ENCODE results near the gene FGF3.

The FGF3 gene

DNA sequence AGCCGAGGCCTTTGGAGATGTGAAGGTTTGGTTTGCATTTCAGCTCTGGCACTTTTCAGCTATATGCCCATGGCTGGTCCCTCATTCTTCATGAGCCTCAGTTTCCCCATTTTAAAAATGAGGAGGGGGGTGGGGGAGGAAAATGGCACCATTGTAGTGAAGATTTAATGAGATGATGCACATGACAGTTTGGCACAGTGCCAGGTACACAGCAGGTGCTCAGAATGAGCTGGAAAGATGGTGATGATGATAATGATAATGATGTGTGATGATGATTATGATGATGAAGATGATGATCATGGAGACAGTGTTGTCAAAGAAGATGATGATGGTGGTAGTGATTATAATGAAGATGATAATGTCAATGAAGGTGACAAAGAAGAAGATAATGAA, 24.3 kb upstream of the FGF3 start:
- no peak for DNase-seq

DNA sequence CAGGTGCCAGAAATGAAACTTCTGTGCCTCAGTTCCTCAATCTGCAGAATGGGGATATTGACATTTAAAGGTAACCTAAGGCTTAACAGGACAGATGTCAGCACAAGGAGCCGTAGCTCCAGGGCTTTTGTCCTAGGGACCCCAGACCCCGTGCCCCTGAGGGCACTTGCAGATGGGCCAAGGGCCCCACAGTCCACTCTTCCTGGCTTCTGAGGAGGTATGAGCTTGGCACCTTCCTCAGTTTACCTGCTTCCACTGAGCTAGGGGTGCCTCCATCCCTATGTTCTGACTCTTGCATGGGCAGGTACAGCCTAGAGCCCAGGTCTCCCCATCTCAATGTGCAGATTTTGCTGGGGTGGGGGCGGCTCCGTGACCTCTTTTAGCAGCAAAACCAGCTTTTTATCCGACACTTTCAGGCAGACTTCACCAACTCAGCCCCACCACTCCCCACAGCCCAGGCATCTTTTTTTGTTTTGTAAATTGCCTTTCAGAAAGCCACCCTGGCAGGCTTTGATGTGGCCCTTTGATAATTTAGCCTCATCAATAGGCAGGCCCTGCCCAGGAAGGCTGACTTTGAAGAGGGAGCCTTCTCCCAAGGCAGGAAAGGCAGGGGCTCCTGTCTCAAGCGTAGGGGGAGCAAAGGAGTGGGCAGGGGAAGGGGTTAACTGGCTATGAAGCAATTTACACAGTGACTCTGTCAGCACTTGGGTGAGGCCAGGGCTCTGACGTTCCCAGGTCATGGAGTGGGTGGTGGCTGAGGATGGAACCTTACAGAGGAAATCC, 23.7 kb upstream of the FGF3 start:
- DNase-seq, result no peak

DNA sequence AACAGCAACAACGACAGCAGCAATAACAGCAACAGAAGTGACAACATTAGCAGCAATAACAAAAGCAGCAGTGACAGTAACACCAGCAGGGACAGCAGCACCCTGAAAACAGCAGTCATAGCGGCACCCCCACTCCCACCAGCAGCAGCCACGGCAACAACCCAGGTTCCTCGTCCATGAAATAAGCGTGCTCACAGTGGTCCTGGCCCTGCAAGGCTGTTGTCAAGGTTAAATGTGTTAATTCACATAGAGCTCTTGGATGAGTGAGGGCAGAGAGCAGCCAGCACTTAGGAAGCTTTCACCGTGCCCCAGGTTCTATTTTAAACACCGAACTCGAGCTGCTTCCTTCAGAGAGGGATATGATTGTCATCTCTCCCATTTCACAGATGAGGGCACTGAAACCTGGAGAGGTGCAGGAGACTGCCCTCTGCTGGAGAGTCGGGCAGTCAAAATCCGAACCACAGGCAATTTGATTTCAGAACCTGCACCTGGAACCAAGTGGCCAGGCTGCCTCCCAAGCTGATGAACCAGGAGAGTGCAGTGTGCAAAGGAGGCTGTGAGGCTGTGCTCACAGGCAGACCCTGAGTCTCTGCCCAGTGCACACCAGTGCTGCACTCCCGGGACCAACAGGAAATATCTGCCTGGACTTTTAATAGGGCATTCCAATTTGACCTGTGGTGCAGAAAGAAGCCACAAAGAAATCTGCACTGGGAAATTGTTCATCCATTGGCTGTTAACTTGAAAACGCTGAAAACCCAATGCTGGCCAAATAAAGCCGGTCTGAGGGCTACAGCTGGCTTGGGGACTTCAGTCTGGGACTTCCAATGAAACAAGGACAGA, 22.9 kb upstream of the FGF3 start:
- DNase-seq, result peak; percentile 14

DNA sequence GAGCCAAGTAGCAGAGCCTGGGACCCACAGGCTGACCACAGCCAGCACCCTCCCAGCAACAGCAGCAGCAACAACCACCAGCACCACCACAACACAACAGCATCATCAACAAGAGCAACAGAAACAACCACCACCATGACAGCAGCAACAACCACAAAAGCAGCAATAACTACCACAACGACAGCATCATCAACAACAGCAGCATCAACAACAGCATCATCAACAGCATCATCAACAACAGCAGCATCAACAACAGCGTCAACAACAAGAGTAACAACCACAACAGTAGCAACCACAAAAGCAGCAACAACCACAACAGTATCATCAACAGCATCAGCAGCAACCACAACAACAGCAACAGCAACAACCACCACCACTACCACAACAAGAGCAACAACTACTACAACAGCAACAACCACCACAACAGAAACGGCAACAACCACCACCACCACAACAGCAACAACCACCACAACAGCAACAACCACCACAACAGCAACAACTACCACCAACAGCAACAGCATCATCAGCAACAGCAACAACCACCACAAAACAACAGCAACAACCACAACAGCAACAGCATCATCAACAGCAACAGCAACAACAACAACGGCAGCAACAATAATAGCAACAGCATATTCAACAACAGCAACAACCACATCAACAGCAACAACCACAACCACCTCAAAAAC, 22.1 kb upstream of the FGF3 start:
- no peak for DNase-seq

DNA sequence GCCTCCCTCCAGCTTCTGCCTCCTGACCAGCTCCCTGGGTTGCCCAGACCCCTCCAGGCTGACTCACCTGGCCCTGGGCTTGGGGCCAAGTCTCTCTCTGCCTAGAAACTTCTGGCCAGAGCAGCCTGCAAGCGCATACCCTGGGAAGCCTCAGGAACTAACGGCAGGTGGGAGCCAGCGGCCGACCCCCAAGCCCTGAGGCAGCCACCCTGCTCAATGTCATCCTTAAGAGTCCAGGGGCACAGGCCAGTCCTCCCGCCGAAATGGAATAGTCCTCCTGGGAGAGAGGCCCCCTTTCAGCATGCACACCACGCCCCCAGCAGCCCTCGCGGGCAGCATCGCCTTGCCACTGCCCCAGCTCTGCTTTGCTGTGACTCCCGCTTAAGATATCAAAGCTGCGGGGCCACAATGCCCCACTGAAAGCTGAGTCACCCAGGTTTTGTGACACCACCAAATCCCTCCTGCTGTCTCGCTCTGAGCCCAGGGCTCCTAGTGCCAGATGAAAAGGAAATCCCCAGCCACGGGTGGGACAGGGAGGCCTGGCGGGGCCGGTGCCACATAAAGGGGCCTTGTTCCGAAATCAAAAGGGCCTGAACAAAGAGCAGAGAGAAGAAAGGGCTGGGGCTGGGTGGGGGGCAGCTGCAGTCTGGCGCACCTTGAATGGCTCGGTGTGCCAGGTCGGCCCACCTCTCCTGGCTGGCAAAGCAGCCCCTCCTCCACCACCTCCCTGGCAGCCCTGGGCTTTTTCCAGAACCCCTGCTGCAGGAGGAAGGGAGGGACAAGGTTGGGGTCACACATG, 21.4 kb upstream of the FGF3 start:
- DNase-seq, result no peak

DNA sequence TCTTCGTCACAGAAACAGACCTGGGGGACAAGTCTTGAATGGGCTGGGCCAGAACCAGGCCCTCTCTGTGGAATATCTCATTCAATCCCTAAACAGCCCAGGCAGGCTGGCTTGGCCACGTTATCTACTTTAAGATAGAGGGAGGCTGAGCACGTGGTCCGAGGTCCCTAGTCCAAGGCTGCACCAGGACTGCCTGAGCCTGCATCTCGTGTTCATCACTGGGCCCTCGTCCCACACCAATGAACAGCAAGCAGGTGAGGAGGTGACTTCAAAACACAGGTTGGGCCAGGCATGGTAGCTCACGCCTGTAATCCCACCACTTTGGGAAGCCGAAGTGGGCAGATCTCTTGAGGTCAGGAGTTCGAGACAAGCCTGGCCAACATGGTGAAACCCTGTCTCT, 20.3 kb upstream of the FGF3 start:
- DNase-seq, result no peak

DNA sequence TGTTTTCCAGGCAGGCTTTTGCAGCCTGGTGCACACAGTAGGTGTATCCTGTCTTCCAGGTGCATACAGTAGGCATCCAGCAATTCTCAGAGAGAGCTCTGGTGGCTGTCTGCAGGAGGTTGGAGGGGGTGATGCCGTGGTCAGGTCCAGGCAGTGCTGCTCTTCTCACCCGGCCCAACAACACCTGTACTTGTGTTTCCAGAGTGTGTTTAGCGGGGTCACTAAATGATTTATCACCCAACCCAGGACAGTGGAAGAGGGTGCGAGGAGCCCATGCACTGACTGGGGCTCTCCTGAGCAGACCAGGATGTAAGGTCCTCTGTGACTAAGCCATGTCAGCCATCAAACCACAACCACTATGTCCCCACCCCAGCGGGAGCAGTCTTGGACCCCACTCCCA, 18.6 kb upstream of the FGF3 start:
- DNase-seq, result no peak

DNA sequence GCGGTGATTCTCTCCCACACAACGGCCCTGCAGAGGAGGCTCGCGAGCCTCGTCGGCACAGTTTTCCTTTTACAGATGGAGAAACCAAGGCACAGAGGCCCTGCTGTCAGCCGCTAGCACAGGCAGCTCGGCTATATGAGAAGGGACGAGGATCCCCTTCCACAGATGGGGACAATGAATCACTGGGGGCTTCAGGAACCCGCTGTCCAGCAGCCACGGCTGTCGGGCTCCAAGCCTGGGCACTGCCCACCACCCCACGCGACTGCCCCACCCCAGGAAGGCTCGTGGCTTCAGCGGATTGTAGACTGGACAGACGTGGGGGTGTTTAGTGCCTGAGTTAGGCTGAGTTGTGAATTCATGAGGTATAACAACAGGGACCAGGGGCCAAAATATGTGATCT, 17.2 kb upstream of the FGF3 start:
- DNase-seq, result no peak

DNA sequence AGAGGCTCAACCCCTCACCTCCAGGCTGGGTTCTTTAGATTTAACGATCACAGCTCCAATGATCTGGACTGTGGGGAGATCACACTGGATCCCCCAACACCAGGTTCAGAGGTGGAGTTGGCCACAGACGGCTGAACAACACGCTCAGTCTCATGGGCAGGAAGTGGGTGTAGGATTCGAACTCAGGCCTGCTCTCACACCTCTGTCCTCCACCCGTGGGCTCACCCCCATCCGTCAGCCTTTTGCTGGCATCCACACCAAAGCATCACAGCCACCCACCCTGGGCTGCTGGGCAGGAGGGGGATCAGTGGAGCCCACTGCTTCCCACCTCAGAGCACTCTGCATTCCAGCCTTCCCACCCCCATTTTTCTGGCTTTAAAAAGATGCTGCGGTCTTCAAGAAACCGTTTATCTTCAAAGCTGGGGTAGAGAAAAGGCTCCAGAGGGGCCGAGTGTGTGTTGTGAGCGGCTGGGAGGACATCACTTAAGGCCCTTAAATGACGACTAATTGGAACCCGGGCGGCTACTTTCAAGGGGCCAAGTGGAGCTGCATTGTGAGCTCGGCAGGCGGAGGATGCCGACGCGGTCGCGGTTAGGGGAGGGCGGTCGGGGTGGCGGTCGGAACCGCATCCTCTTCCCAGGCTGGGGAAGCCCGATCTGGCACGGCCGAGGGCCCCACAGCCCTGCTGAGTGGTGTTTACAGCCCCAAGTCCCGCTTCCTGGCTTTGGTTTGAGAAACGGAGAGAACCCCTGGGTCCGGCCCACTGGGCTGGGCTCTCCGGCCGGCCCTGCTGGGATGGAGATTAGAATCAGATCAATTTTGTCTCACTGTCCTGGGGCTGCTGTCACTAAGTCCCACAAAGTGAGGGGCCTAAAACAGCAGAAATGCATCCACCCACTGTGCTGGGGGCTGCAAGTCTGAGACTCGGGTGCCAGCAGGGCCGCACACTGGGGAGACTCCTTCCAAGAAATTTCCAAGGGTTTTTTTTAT, 15.9 kb upstream of the FGF3 start:
- no peak for DNase-seq

DNA sequence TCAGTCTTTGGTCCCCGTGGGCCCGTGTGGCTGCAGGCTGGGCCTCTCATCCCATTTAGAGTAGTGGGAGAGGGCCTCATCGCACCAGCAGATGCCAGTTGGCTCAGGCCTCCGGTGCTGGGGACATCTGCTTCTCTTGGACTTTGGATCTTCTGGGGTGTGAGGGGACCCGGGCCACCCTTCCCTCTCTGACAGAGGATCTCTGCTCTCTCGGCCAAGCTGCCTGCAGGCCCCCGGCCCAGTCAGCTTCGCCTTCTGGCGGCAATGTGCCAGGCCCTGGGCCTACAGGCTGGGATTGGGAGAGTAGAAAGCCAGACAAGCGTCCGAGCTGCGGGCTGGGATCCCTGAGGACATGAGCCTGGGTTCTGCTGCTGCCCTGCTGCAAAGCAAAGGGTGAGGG, 15.0 kb upstream of the FGF3 start:
- no peak for DNase-seq

DNA sequence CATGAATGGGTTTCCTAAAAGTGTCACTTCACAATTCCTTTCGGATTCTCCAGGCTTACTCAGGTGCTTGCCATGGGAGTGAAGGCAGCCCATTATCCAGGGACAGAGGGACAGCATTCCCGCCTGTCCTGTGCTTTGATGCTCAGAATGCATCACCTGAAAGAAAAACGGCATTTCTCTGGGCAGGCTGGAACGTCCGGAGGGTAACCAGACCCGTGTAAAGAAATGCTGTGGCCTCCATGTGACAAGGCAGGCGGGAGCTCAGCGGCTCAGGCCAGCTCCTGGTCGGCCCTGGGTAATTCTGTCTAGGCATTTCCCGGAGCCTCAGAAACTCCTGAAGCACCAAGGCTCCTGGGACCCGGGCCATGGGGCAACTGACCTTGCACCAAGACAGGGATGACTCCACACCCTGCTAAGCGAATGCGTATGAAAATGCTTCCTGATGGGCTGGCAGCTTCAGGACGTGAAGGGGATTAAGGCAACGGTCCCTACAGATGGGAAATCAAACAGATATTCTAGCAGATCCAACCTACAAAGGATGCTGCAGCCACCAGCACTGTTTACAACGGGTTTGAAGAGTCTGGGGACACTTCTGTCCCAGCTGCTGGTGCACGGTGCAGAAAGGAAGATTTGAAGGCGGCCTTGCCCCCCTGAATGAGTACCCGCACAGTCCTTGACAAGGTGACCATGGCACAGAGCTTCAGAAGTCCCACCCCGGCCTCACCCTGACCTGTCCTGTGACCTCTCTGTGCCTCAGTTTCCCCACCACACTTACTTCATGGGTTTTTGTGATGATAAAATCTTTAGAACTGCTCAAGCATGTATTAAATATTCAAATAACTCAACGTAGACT, 13.6 kb upstream of the FGF3 start:
- DNase-seq, result no peak

DNA sequence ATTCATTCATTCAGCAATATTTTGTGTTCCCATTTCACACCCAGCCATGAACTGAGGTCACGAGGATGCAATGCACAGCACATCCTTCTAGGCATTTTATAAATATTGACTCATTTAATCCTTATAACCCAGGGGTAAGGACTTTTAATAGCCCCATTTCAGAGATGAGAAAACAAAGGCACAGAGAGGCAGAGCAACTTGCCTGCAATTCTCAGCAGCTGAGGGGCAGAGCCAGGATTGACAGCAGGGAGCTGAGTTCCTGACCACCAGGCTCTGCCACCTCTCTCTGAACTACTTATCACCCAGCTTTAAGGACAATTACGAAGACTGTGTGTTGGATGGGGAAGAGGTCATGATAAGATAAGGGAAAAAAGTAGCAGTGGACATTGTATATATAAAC, 12.8 kb upstream of the FGF3 start:
- no peak for DNase-seq

DNA sequence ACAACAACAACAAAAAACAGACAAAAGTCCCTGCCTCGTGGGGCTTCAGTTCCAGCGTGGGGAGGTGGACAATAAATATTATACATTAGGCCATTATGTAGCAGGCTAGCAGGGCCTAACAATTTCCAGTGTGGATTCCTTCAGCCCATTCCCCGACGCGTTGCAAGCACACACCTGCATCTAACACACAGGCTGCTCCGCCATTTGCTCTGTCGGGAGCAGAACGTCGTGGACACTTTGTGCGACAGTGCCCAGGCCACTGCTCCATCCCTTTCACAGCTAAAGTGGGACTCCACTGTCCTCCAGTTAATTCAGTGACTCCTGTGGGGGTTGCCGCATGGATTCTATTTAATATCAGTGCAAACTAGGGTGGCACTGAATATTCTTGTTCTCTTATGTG, 10.9 kb upstream of the FGF3 start:
- DNase-seq, result no peak

DNA sequence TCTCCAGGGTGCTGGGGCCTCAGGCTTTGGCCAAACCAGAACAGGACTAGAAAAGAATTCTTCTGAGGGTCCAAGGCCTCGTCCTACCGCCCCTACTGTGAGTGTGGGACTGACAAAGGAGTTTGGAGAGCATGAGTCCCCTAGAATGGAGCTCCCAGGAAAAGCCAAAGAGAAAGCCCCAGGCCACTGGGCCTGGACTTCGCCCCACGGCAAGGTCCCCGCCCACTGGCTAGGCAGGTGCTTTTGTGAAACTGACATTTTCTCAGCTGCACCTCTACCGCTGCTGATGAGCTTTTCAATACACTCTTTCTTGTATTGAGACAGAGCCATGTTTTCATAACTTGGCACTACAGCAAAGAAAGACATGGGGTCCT, 9.7 kb upstream of the FGF3 start:
- DNase-seq, result no peak

DNA sequence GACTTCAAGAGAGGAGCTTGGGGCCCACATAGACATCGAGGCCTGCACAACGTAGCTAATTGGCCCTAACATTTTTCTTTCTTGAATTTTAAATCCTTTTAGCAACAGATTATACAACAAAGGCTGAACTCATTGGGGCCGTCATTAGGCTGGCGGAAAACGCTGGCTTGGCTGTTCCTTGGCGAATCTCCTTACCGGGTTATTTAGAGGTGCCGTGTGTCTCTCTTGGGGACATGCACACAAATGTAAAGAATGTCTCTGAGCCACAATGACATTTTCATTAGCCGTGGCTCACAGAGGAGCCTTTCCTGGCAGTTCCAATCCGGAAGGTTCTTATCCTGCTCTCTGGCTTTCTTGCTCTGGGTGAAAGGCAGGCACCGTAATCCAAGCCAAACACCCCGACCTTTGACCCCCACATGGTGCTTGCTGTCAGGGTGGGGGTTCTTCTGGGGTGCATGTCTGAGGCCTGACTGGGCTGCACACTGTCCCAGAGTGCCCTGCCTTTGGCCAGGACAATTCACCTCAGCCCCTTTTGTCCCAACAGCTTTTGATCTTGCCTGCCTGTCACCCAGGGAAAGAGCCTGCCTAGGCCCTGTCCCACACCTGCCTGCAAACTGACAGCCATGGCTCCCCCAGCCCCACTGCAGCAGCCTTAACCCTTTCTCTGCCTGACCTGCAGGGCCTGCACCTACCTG, 9.2 kb upstream of the FGF3 start:
- DNase-seq, result no peak

DNA sequence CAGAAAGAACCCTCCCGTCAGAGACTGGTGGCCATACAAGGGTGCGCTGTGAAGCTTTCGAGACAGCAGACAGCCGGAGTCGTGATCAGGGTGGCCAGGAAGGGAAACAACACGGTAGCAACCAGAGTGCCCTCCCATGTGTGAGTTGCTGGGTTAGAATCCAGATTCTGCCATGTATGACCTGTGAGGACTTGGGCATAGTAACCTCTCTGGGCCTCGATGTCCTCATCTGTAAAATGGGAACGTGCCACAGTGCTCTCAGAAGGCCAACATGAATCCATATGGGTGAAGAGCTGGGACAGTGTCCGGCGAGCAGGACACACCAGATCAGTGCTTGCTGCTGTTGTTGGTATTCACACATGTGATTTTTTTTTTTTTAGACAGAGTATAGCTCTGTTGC, 7.6 kb upstream of the FGF3 start:
- DNase-seq, result no peak

DNA sequence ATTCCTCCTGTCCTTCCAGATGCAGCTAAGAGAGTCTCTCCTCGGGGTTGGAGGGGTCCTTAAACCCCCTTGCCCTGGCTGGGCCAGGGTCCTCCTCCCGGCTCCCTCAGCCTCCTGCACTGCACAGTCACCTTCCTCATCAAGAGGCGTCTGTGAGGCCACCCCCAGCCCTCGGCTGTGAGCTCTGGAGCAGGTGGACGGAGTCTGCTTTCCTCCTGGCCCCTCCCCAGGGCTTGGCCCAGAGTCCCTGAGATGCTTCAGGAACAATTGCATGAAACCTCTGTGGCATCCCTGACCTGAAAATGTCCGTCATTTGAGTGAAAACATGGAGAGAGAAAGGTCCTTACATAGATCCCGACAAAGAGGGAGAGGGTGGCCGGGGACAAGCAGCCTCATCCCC, 6.7 kb upstream of the FGF3 start:
- no peak for DNase-seq

DNA sequence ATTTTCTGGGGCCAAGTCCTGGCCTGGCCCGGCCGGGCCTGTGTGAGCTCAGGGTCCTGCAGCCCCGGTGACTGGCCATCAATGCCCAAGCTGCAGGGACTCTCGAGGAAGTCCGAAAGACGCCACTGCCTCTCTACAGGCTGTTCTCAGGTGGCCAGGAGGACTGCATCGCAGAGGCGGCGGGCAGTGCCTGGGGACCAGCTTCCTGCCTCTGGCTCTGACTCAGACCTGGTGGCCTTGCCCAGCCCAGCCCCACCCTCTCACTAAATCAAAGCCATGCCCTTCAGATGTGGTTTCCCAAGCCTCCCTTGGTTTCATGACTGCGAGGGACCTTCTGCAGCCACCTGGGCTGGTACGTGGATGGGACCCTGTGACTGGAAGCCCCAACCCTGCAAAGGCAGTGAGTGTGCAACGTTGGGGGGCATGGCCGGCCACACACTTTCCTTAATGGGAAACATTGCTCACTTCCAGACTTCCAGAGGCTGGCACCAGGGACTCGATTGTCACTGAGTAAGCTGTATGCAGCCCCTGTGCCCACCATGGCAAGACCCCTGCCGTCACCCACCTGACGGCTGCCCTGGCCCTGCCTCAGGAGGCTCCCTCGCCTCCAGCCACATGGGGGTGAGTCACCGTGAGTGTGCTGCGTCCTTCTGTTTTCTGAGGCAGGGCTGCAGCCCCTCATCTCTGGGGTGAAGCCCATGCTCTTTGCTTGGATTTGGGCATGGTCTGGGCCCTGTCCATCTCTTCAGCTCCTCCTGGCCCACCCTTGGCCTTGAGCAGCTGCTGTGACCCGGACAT, 6.0 kb upstream of the FGF3 start:
- DNase-seq, result no peak

DNA sequence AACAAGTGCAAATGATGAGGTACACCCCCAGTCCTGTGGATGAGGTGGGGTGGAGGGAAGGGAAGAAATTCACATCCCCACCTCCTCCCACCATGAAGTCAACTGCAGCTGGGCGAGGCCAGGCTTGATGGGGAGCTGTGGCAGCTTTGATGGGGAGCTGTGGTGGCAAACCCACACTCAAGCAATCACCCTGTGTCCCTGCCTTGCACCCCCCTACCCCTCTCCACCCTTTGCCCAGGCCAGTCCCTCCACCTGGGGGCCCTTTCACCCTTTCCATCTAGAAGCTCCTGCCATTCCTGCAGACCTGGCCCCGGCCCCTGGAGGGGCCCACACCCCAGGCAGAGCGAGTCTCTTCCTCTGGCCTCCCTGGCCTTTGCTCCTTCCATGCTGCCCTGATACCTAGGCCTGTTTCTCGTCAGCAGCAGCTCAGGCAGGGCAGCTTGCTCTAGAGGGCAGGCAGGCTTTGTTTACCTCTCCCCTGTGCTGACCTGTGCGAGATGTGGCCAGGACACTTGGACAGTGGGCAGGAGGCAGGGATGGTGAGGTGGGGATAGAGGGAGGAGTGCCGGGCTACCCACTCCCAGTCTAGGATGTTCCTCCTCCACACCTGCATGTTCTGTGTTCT, 4.5 kb upstream of the FGF3 start:
- no peak for DNase-seq

Data from activated naive CD4-positive, alpha-beta T cell treated with Interleukin-2 at 50 U/mL for 16 hours (primary cell).